DND-41 (cell line): ENCODE data around the gene GSDME.

Experiments used
- ATAC-seq: fragments of 200-7000 bp; cut with Tn5 transposase; 3 replicates; pipeline ENCODE4 v1.9.1; 2021; ENCODE audit warnings: low read depth; ENCODE audit not compliant: insufficient read depth
- DNase-seq: peaks from one replicate; pipeline ENCODE4 v3.0.0-alpha.2; 2020
- H2AFZ ChIP-seq: 2 replicates; pipeline ENCODE4 v1.6.0; 2012; ENCODE audit warnings: low read depth, low read length
- H3K27ac ChIP-seq: 2 replicates; pipeline ENCODE4 v1.5.1; 2012; ENCODE audit warnings: low read length, inconsistent platforms
- H3K27me3 ChIP-seq: fragments of 200-600 bp; sonication (generic); 2 replicates; pipeline ENCODE4 v1.6.0; 2012; ENCODE audit warnings: low read length, mild to moderate bottlenecking, inconsistent platforms; ENCODE audit not compliant: insufficient read depth, poor library complexity
- H3K36me3 ChIP-seq: 2 replicates; pipeline ENCODE4 v1.5.1; 2012; ENCODE audit warnings: low read length, inconsistent platforms; ENCODE audit not compliant: insufficient read depth
- H3K4me1 ChIP-seq: 2 replicates; pipeline ENCODE4 v1.5.1; 2012; ENCODE audit warnings: mild to moderate bottlenecking, low read length; ENCODE audit not compliant: insufficient read depth
- H3K4me2 ChIP-seq: 2 replicates; pipeline ENCODE4 v1.6.0; 2012; ENCODE audit warnings: mild to moderate bottlenecking, moderate library complexity, low read length, inconsistent platforms; ENCODE audit not compliant: insufficient read depth
- H3K4me3 ChIP-seq, 2 experiments: fragments of 200-600 bp in 1 of 2; shearing (Covaris generic) in 1 of 2; 2 replicates each; pipeline ENCODE4 v1.5.1; 2012 to 2016; ENCODE audit warnings: inconsistent platforms in 2 of 2, low read length in 2 of 2, mild to moderate bottlenecking in 2 of 2, low read depth in 1 of 2, moderate library complexity in 1 of 2
- H3K79me2 ChIP-seq: 2 replicates; pipeline ENCODE4 v1.6.0; 2012; ENCODE audit warnings: low read length, inconsistent platforms; ENCODE audit not compliant: insufficient read depth
- H3K9ac ChIP-seq: 2 replicates; pipeline ENCODE4 v1.6.0; 2012; ENCODE audit warnings: low read depth, mild to moderate bottlenecking, inconsistent platforms, low read length, moderate library complexity
- H3K9me3 ChIP-seq: 2 replicates; pipeline ENCODE4 v1.5.1; 2012; ENCODE audit warnings: low read length, moderate library complexity, mild to moderate bottlenecking, inconsistent platforms; ENCODE audit not compliant: insufficient read depth, severe bottlenecking
- H4K20me1 ChIP-seq: 2 replicates; pipeline ENCODE4 v1.6.0; 2012; ENCODE audit warnings: low read length; ENCODE audit not compliant: insufficient read depth
- EZH2 ChIP-seq: IDR thresholded peaks from 3 replicates; pipeline ENCODE4 v1.6.1; 2012; ENCODE audit warnings: borderline replicate concordance, low read depth, mild to moderate bottlenecking, moderate library complexity, low read length, inconsistent platforms; ENCODE audit not compliant: severe bottlenecking
- TF ChIP-seq, protein P1 (sequence below): IDR thresholded peaks from 2 replicates; pipeline ENCODE4 v1.5.1; 2012; ENCODE audit warnings: borderline replicate concordance, low read length, moderate library complexity, mild to moderate bottlenecking; ENCODE audit not compliant: poor library complexity, severe bottlenecking; ENCODE audit errors: extremely low read depth

Gene GSDME

DNA sequence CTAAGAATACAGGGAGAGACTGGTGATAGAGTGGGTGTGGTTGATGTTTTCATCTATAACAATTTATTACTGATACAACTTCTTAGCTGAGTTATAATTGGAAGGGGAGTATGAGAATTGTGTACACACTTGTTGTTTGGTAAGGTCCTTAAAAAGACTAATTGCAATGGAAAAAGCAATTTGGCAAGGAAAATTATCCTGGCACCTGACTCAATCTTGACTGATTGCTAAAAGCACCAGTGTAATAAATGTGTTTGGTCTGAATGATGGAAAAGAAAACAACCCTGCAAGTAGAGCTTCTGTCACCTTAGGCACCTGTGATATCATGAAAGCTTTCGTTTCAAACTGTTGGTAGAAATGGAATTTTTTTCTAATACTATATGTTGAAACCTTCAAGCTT lies 6.7 kb upstream of the GSDME start:
- TF ChIP-seq, protein P1, sequence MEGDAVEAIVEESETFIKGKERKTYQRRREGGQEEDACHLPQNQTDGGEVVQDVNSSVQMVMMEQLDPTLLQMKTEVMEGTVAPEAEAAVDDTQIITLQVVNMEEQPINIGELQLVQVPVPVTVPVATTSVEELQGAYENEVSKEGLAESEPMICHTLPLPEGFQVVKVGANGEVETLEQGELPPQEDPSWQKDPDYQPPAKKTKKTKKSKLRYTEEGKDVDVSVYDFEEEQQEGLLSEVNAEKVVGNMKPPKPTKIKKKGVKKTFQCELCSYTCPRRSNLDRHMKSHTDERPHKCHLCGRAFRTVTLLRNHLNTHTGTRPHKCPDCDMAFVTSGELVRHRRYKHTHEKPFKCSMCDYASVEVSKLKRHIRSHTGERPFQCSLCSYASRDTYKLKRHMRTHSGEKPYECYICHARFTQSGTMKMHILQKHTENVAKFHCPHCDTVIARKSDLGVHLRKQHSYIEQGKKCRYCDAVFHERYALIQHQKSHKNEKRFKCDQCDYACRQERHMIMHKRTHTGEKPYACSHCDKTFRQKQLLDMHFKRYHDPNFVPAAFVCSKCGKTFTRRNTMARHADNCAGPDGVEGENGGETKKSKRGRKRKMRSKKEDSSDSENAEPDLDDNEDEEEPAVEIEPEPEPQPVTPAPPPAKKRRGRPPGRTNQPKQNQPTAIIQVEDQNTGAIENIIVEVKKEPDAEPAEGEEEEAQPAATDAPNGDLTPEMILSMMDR: no peak
- TF ChIP-seq EZH2: no peak
- H3K27ac ChIP-seq: no peak overlapping the region
- H3K36me3 ChIP-seq: no peaks in the 10 kb centered on the region
- ATAC-seq: no peak
- DNase-seq: no peak
- no peaks in the 10 kb centered on the region for H3K9me3 ChIP-seq
- no peak overlapping the region for H2AFZ ChIP-seq
- H3K4me3 ChIP-seq: no peak overlapping the region
- no peak overlapping the region for H3K9ac ChIP-seq
- H3K4me1 ChIP-seq: 0 out of 2 replicates have a peak, but pooled peaks cover 3% of the 10 kb centered on the region
- no peaks in the 10 kb centered on the region for H3K27me3 ChIP-seq
- no peaks in the 10 kb centered on the region for H3K79me2 ChIP-seq
- no peak overlapping the region for H3K4me2 ChIP-seq
- no peaks in the 10 kb centered on the region for H4K20me1 ChIP-seq

DNA sequence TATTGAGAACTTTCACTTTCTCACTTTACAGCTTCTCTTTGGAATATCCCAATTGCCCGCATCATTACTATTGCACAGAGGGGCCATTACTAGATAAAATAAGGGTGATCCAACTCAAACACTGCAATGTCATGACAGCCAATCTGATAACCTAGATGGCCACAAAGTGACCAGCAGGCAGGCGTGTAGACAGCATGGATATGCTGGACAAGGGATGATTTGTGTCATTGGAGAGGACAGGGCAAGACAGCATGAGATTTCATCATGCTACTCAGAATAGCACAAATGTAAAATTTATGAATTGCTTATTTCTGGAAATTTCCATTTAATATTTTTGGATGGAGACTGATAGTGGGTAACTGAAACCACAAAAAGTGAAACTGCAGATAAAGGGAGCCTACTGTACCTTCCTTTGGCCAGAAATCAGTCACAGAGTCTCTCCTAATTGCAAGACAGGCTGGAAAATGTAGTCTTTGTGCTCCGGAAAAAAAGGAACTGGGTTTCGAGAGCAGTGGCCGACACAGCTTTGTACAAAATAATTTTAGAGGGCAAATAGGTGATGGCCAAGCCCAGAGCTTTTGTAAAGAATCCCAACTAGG lies 6.1 kb upstream of the GSDME start:
- no peak overlapping the region for H2AFZ ChIP-seq
- no peak for ATAC-seq
- H3K4me2 ChIP-seq: no peak overlapping the region
- H3K4me1 ChIP-seq: 0 out of 2 replicates have a peak, but pooled peaks cover 2% of the 10 kb centered on the region
- H3K79me2 ChIP-seq: no peaks in the 10 kb centered on the region
- no peak overlapping the region for H3K27ac ChIP-seq
- no peak for DNase-seq
- H3K9me3 ChIP-seq: no peaks in the 10 kb centered on the region
- no peaks in the 10 kb centered on the region for H4K20me1 ChIP-seq
- no peak overlapping the region for H3K4me3 ChIP-seq
- no peak overlapping the region for H3K9ac ChIP-seq
- no peaks in the 10 kb centered on the region for H3K36me3 ChIP-seq
- TF ChIP-seq, protein P1: no peak
- no peak for TF ChIP-seq EZH2
- H3K27me3 ChIP-seq: no peaks in the 10 kb centered on the region

DNA sequence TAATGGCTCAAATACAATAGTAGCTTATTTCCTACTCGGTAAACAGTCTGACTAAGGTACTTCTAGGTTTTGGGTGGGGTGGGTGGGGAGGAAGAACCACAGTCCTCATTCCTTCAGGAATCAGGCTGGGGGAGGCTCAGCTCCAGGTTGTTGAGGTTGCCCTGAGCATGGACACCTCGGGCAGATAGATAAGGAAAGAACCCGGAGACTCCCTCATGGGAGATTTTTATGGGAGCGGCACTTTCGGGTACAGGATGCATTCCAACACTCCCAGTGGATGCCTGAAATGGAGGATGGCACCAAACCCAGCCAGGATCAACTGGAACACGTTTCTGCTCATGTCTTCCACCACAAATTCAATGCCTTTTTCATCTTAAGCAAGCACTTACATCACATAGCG lies 5.5 kb upstream of the GSDME start:
- ATAC-seq (no peak), DNase-seq (no peak)
- Histone ChIP-seq H3K9ac (no peak overlapping the region), H3K4me1 (no peaks in the 10 kb centered on the region), H3K4me3 (no peak overlapping the region), H3K36me3 (no peaks in the 10 kb centered on the region), H2AFZ (no peak overlapping the region), H3K79me2 (no peaks in the 10 kb centered on the region), H3K9me3 (no peaks in the 10 kb centered on the region), H4K20me1 (no peaks in the 10 kb centered on the region), H3K4me2 (no peak overlapping the region), H3K27ac (no peak overlapping the region), H3K27me3 (peaks cover 2% of the 10 kb centered on the region)
- TF ChIP-seq, protein P1: no peak
- TF ChIP-seq EZH2: no peak
